ENCODE data around the gene CREB3L1. TPM values are rescaled to one million over a fixed set of nuclear protein-coding genes. Genes with fewer than 3 reads are reported as not detected.

CREB3L1 gene
- total RNA-seq, 1 donor = 33.3 TPM

DNA sequence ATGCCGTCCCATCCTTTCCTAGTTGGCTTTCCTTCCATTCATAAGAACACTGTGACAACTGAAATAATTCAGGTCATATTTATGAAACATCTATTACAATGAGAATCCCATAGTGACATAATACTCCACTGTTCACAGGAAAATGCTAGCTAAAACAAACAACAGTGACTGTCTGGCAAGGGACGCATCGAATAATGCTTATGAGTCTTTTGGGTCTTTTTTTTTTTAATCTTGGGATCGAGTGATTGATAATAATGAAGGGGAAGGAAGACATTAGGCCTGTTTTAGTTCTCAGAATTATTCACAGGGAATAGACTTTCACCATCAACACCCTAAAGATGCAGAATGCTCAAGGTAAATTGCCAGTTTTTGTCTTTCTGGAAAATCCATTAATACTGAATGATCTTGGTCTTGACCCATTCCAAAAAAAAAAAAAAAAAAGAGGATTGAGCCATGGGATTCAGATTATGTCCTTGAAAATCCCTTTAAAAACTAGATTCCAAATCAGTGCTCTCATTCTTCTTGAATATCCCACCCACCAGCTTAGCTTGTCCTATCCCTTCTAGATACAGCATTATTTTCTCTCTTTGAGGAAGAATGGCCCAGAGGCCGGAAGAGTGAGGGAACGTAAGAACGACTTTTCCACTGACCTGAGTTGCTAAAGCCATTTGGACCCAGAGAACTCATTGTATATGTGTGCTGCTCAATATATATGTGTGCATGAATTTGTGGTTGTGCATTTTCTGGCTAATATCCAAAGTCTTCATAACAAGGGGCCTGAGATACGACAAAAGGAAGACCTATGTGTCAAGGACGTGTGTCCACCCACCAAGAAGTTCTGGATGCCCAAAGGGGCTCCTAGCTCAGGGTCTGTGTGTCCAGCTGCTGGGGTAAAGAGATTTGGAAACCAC lies 35.2 kb upstream of the CREB3L1 start:
- Histone ChIP-seq H3K4me1 (ENCODE audit: insufficient read depth, low read length) (peaks cover 42% of the 10 kb centered on the region), H3K79me2 (ENCODE audit: insufficient read depth, low read length) (no peaks in the 10 kb centered on the region), H3K27me3 (ENCODE audit: insufficient read depth, low read length) (no peaks in the 10 kb centered on the region), H3K9me3 (ENCODE audit: low read depth, low read length) (no peaks in the 10 kb centered on the region), H3K4me3 (ENCODE audit: insufficient read depth, low read length) (peak overlapping the region; percentile 70), H3K27ac (ENCODE audit: low read depth, low read length) (peak overlapping the region; percentile 95), H3K4me2 (ENCODE audit: insufficient read depth, low read length) (peak overlapping the region; percentile 89), H3K36me3 (ENCODE audit: insufficient read depth, low read length) (no peaks in the 10 kb centered on the region), H4K20me1 (ENCODE audit: insufficient read depth, low read length) (no peaks in the 10 kb centered on the region), H2AFZ (ENCODE audit: low read length) (peak overlapping the region; percentile 74)
- no peak for DNase-seq (ENCODE audit: insufficient read length, low spot score, missing footprints)
- TF ChIP-seq, protein P1, sequence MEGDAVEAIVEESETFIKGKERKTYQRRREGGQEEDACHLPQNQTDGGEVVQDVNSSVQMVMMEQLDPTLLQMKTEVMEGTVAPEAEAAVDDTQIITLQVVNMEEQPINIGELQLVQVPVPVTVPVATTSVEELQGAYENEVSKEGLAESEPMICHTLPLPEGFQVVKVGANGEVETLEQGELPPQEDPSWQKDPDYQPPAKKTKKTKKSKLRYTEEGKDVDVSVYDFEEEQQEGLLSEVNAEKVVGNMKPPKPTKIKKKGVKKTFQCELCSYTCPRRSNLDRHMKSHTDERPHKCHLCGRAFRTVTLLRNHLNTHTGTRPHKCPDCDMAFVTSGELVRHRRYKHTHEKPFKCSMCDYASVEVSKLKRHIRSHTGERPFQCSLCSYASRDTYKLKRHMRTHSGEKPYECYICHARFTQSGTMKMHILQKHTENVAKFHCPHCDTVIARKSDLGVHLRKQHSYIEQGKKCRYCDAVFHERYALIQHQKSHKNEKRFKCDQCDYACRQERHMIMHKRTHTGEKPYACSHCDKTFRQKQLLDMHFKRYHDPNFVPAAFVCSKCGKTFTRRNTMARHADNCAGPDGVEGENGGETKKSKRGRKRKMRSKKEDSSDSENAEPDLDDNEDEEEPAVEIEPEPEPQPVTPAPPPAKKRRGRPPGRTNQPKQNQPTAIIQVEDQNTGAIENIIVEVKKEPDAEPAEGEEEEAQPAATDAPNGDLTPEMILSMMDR (IDR thresholded peaks at IDR 0.05; ENCODE audit: extremely low read depth, low read depth, low read length) = no peak

DNA sequence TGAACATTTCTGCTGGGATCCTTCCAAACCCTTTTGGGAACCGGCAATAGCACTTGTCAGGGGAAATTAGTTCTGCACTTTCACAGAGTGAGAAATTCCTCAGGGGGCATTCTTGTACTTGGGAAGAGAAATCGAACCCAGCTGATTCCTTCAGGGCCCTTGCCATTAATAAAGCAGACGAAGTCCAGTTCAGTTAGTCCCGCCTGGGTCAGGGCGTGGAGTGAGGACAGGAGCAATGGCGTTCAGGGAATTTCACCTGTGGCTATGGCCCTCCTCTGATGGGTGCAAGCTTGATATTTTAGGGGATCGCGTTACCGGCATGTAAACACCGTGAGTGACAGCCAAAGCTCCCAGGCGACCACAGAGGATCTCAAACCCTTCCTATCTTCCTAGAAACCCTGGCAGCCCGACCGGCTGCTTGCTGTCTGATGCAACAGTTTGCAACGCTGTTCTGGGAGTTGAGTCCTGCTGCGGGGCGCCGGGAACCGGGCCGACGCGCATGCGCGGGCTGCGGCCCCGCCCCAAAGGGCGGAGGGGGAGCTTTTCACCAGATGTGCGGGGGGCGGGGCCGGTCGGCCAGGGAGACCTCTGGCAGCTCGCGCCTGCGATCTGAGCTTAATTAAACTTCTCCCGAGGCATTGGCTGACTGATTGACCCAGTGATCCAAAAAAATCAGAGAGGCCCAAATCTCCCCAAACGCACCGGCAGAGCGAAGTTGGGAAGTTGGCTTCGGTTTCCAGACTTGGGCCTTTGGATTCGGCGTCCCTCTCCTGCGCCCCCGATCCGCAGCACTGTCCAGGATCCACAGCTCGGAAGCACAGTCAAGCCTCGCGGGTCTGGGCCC lies 34.3 kb upstream of the CREB3L1 start:
- TF ChIP-seq, protein P1 (IDR thresholded peaks at IDR 0.05; ENCODE audit: extremely low read depth, low read depth, low read length) = no peak
- Histone ChIP-seq H3K4me3 (ENCODE audit: insufficient read depth, low read length) (peak overlapping the region; percentile 70), H3K9me3 (ENCODE audit: low read depth, low read length) (no peaks in the 10 kb centered on the region), H2AFZ (ENCODE audit: low read length) (peak overlapping the region; percentile 87), H3K27ac (ENCODE audit: low read depth, low read length) (peak overlapping the region; percentile 95), H3K27me3 (ENCODE audit: insufficient read depth, low read length) (no peaks in the 10 kb centered on the region), H3K79me2 (ENCODE audit: insufficient read depth, low read length) (no peaks in the 10 kb centered on the region), H3K36me3 (ENCODE audit: insufficient read depth, low read length) (no peaks in the 10 kb centered on the region), H4K20me1 (ENCODE audit: insufficient read depth, low read length) (no peaks in the 10 kb centered on the region), H3K4me1 (ENCODE audit: insufficient read depth, low read length) (peaks cover 48% of the 10 kb centered on the region), H3K4me2 (ENCODE audit: insufficient read depth, low read length) (peak overlapping the region; percentile 89)
- DNase-seq (ENCODE audit: insufficient read length, low spot score, missing footprints) = peak; percentile 99

DNA sequence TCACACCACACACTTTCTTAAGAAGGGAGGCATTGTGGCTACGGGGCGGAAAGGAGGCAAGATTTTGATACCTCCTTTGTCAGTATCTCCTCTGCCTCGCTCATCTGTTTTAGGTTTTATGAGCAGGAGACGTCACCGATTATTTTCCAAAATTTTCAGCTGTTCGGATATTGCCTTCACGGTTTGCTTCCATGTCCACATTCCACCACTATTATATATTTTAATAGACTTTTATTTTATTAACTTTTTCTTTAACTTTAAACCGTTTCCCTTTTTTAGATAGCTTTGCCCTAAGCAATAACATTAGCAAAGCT lies 33.7 kb upstream of the CREB3L1 start:
- TF ChIP-seq, protein P1 (IDR thresholded peaks at IDR 0.05; ENCODE audit: extremely low read depth, low read depth, low read length) = no peak
- Histone ChIP-seq H4K20me1 (ENCODE audit: insufficient read depth, low read length) (no peaks in the 10 kb centered on the region), H3K36me3 (ENCODE audit: insufficient read depth, low read length) (no peaks in the 10 kb centered on the region), H2AFZ (ENCODE audit: low read length) (peak overlapping the region; percentile 87), H3K27me3 (ENCODE audit: insufficient read depth, low read length) (no peaks in the 10 kb centered on the region), H3K79me2 (ENCODE audit: insufficient read depth, low read length) (no peaks in the 10 kb centered on the region), H3K9me3 (ENCODE audit: low read depth, low read length) (no peaks in the 10 kb centered on the region), H3K4me2 (ENCODE audit: insufficient read depth, low read length) (peak overlapping the region; percentile 89), H3K4me1 (ENCODE audit: insufficient read depth, low read length) (peaks cover 49% of the 10 kb centered on the region), H3K4me3 (ENCODE audit: insufficient read depth, low read length) (peak overlapping the region; percentile 70), H3K27ac (ENCODE audit: low read depth, low read length) (peak overlapping the region; percentile 95)
- no peak for DNase-seq (ENCODE audit: insufficient read length, low spot score, missing footprints)

DNA sequence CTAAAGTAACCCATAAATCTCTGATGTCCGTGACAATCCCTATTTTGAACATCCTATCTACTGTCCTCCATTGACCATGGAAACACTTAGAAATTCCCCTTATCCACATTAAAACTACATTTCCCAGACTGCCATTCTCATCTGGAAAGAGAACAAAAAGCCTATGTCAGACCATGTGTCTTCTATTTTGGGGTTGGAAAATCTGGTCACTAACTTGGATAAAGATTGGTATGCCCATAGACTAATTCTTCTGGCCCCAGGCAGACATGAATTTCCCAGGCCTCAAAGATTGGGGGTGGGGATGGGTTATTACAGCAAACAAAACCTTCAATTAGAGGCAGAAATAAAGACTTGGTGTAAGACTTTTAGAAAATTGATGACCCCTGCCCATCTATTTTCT lies 30.9 kb upstream of the CREB3L1 start:
- Histone ChIP-seq H3K9me3 (ENCODE audit: low read depth, low read length) (no peaks in the 10 kb centered on the region), H3K4me2 (ENCODE audit: insufficient read depth, low read length) (no peak overlapping the region), H3K27me3 (ENCODE audit: insufficient read depth, low read length) (no peaks in the 10 kb centered on the region), H3K4me3 (ENCODE audit: insufficient read depth, low read length) (no peak overlapping the region), H4K20me1 (ENCODE audit: insufficient read depth, low read length) (no peaks in the 10 kb centered on the region), H3K27ac (ENCODE audit: low read depth, low read length) (peak overlapping the region; percentile 100), H2AFZ (ENCODE audit: low read length) (no peak overlapping the region), H3K4me1 (ENCODE audit: insufficient read depth, low read length) (peaks cover 58% of the 10 kb centered on the region), H3K79me2 (ENCODE audit: insufficient read depth, low read length) (no peaks in the 10 kb centered on the region), H3K36me3 (ENCODE audit: insufficient read depth, low read length) (no peaks in the 10 kb centered on the region)
- TF ChIP-seq, protein P1 (IDR thresholded peaks at IDR 0.05; ENCODE audit: extremely low read depth, low read depth, low read length) = no peak
- peak; percentile 82 for DNase-seq (ENCODE audit: insufficient read length, low spot score, missing footprints)

Measured in osteoblast (primary cell).